HEK293 (cell line): ENCODE measurements around the gene GMPPB.

ENCODE experiments used
- CTCF ChIA-PET: fragments of 350-600 bp; formaldehyde crosslinking; extraction: SDS; loops from one replicate; lab custom pipeline; 2021; ENCODE audit warnings: antibody characterized with exemption; lab: Yijun Ruan, JAX
- POLR2A ChIA-PET: fragments of 300-600 bp; formaldehyde crosslinking; extraction: SDS; loops from one replicate; lab custom pipeline; 2020; ENCODE audit warnings: antibody characterized with exemption, inconsistent platforms; lab: Yijun Ruan, JAX
- H3K27ac ChIP-seq: fragments of 200-500 bp; sonication (Bioruptor generic); 2 replicates; pipeline ENCODE4 v1.5.1; 2014; ENCODE audit warnings: low read depth, low read length, control low read depth, inconsistent platforms; ENCODE audit errors: extremely low read depth
- H3K36me3 ChIP-seq, 2 experiments: fragments of 200-500 bp in 1 of 2; sonication (Bioruptor generic) in 1 of 2; 1 replicate in 1 of 2; 2 replicates in 1 of 2; pipeline ENCODE4 v1.5.1; 2014 to 2017; ENCODE audit warnings: inconsistent platforms in 2 of 2, low read length in 2 of 2; ENCODE audit not compliant: control insufficient read depth in 2 of 2, insufficient read depth in 1 of 2
- H3K4me1 ChIP-seq: fragments of 200-500 bp; sonication (Bioruptor generic); 2 replicates; pipeline ENCODE4 v1.5.1; 2014; ENCODE audit warnings: mild to moderate bottlenecking, low read length, inconsistent platforms; ENCODE audit not compliant: control insufficient read depth, insufficient read depth
- H3K4me3 ChIP-seq: 2 replicates; pipeline ENCODE4 v1.5.1; 2011; ENCODE audit warnings: low read depth, mild to moderate bottlenecking, control low read depth, low read length, moderate library complexity
- H3K9me3 ChIP-seq: fragments of 200-500 bp; sonication (Bioruptor generic); 2 replicates; pipeline ENCODE4 v1.5.1; 2014; ENCODE audit warnings: low read depth, low read length, inconsistent platforms; ENCODE audit not compliant: control insufficient read depth, insufficient read depth
- FEZF1 ChIP-seq: fragments of 450-650 bp; formaldehyde crosslinking; IDR thresholded peaks from 2 replicates; pipeline ENCODE4 v1.5.1; 2016; ENCODE audit warnings: missing biosample characterization, missing genetic modification characterization
- GLI2 ChIP-seq: fragments of 450-650 bp; formaldehyde crosslinking; IDR thresholded peaks from 2 replicates; pipeline ENCODE4; 2017; ENCODE audit warnings: missing biosample characterization, missing genetic modification characterization, low read depth, borderline replicate concordance
- HOXA7 ChIP-seq: sonication (generic); formaldehyde crosslinking; IDR thresholded peaks from 2 replicates; pipeline ENCODE4 v1.8.1; 2022; ENCODE audit warnings: missing genetic modification reagents, borderline replicate concordance
- HOXC10 ChIP-seq: sonication (generic); formaldehyde crosslinking; IDR thresholded peaks from 2 replicates; pipeline ENCODE4 v1.8.1; 2023; ENCODE audit warnings: mild to moderate bottlenecking, missing genetic modification reagents
- HOXD13 ChIP-seq: sonication (generic); formaldehyde crosslinking; IDR thresholded peaks from 2 replicates; pipeline ENCODE4 v1.8.0; 2022; ENCODE audit warnings: missing genetic modification reagents, borderline replicate concordance
- KLF1 ChIP-seq: fragments of 450-650 bp; formaldehyde crosslinking; IDR thresholded peaks from 2 replicates; pipeline ENCODE4 v1.5.1; 2016; ENCODE audit warnings: missing biosample characterization, missing genetic modification characterization
- KLF16 ChIP-seq: fragments of 450-650 bp; formaldehyde crosslinking; IDR thresholded peaks from 2 replicates; pipeline ENCODE4 v1.5.1; 2017; ENCODE audit warnings: missing biosample characterization, missing genetic modification characterization
- MZF1 ChIP-seq: fragments of 450-650 bp; formaldehyde crosslinking; IDR thresholded peaks from 2 replicates; pipeline ENCODE4 v1.5.1; 2017; ENCODE audit warnings: missing biosample characterization, missing genetic modification characterization, borderline replicate concordance
- SETDB1 ChIP-seq: IDR thresholded peaks from one replicate; pipeline ENCODE4 v1.6.1; 2017; ENCODE audit warnings: mild to moderate bottlenecking, low read length, moderate library complexity, mixed read lengths; ENCODE audit not compliant: insufficient read length
- SP2 ChIP-seq: fragments of 450-650 bp; formaldehyde crosslinking; IDR thresholded peaks from 2 replicates; pipeline ENCODE4 v1.5.1; 2016; ENCODE audit warnings: missing biosample characterization, missing genetic modification characterization
- WT1 ChIP-seq: fragments of 450-650 bp; formaldehyde crosslinking; IDR thresholded peaks from 2 replicates; pipeline ENCODE4 v1.5.1; 2016; ENCODE audit warnings: missing biosample characterization, missing genetic modification characterization
- YY2 ChIP-seq: fragments of 450-650 bp; formaldehyde crosslinking; IDR thresholded peaks from 2 replicates; pipeline ENCODE4 v1.5.1; 2016; ENCODE audit warnings: missing biosample characterization, missing genetic modification characterization
- ZBTB49 ChIP-seq: fragments of 450-650 bp; formaldehyde crosslinking; IDR thresholded peaks from 2 replicates; pipeline ENCODE4 v1.5.1; 2016; ENCODE audit warnings: missing biosample characterization, missing genetic modification characterization, low read depth
- ZFP41 ChIP-seq: fragments of 450-650 bp; formaldehyde crosslinking; IDR thresholded peaks from 2 replicates; pipeline ENCODE4 v1.5.1; 2016; ENCODE audit warnings: missing biosample characterization, missing genetic modification characterization, borderline replicate concordance
- ZFP69B ChIP-seq: fragments of 450-650 bp; formaldehyde crosslinking; IDR thresholded peaks from 2 replicates; pipeline ENCODE4 v1.5.1; 2016; ENCODE audit warnings: missing biosample characterization, missing genetic modification characterization
- ZIC2 ChIP-seq: fragments of 450-650 bp; formaldehyde crosslinking; IDR thresholded peaks from 2 replicates; pipeline ENCODE4 v1.5.1; 2016; ENCODE audit warnings: missing biosample characterization, missing genetic modification characterization
- ZNF132 ChIP-seq: fragments of 450-650 bp; formaldehyde crosslinking; IDR thresholded peaks from 2 replicates; pipeline ENCODE4 v1.5.1; 2017; ENCODE audit warnings: missing biosample characterization, missing genetic modification characterization, borderline replicate concordance
- ZNF138 ChIP-seq: fragments of 450-650 bp; formaldehyde crosslinking; IDR thresholded peaks from 2 replicates; pipeline ENCODE4 v1.5.1; 2016; ENCODE audit warnings: missing biosample characterization, missing genetic modification characterization, borderline replicate concordance
- ZNF148 ChIP-seq: fragments of 450-650 bp; formaldehyde crosslinking; IDR thresholded peaks from 2 replicates; pipeline ENCODE4 v1.5.0; 2017; ENCODE audit warnings: missing biosample characterization, missing genetic modification characterization, borderline replicate concordance
- ZNF239 ChIP-seq: fragments of 450-650 bp; formaldehyde crosslinking; IDR thresholded peaks from 2 replicates; pipeline ENCODE4 v1.5.1; 2016; ENCODE audit warnings: missing biosample characterization, missing genetic modification characterization
- ZNF426 ChIP-seq: fragments of 450-650 bp; formaldehyde crosslinking; IDR thresholded peaks from 2 replicates; pipeline ENCODE4 v1.5.1; 2017; ENCODE audit warnings: missing biosample characterization, missing genetic modification characterization, mild to moderate bottlenecking, inconsistent platforms, moderate library complexity
- ZNF473 ChIP-seq: fragments of 450-650 bp; formaldehyde crosslinking; IDR thresholded peaks from 2 replicates; pipeline ENCODE4 v1.5.1; 2017; ENCODE audit warnings: missing biosample characterization, missing genetic modification characterization
- ZNF529 ChIP-seq: fragments of 450-650 bp; formaldehyde crosslinking; IDR thresholded peaks from 2 replicates; pipeline ENCODE4 v1.5.1; 2017; ENCODE audit warnings: missing genetic modification characterization, missing biosample characterization; ENCODE audit not compliant: insufficient replicate concordance
- ZNF645 ChIP-seq: fragments of 450-650 bp; formaldehyde crosslinking; IDR thresholded peaks from 2 replicates; pipeline ENCODE4; 2016; ENCODE audit warnings: missing biosample characterization, missing genetic modification characterization
- ZNF747 ChIP-seq: fragments of 450-650 bp; formaldehyde crosslinking; IDR thresholded peaks from 2 replicates; pipeline ENCODE4 v1.5.1; 2016; ENCODE audit warnings: missing biosample characterization, missing genetic modification characterization
- ZNF791 ChIP-seq: fragments of 450-650 bp; formaldehyde crosslinking; IDR thresholded peaks from 2 replicates; pipeline ENCODE4 v1.5.1; 2016; ENCODE audit warnings: missing biosample characterization, missing genetic modification characterization
- TF ChIP-seq, protein P1 (sequence below): fragments of 450-650 bp; formaldehyde crosslinking; IDR thresholded peaks from 2 replicates; pipeline ENCODE4 v1.5.1; 2016; ENCODE audit warnings: missing biosample characterization, missing genetic modification characterization

GMPPB gene

GRCh38 chr3:49757197-49757596, 33.4 kb upstream of the GMPPB start:
- Histone ChIP-seq H3K36me3 (no peaks in the 10 kb centered on the region; a peak in 1 of 3 replicates), H3K4me1 (no peaks in the 10 kb centered on the region), H3K4me3 (no peak overlapping the region), H3K9me3 (no peaks in the 10 kb centered on the region), H3K27ac (no peak overlapping the region)
- ChIA-PET POLR2A (no interaction called here), CTCF (interaction anchor here (0.6 to 0.7 kb wide), 2 partner anchors 8 to 44 kb away, joined by 3 read pairs; no protein-coding TSS in a partner anchor)
- TF ChIP-seq KLF16 (tag by site-specific recombination), result no peak
- no peak for TF ChIP-seq KLF1 (tag by site-specific recombination)
- TF ChIP-seq YY2 (tag by site-specific recombination), result no peak
- TF ChIP-seq SETDB1, result no peak
- no peak for TF ChIP-seq ZNF138 (tag by site-specific recombination)
- TF ChIP-seq ZNF132, result no peak
- no peak for TF ChIP-seq ZNF529 (tag by site-specific recombination)
- TF ChIP-seq ZBTB49 (tag by site-specific recombination), result no peak
- TF ChIP-seq ZNF473 (tag by site-specific recombination), result no peak
- no peak for TF ChIP-seq ZNF239 (tag by site-specific recombination)
- no peak for TF ChIP-seq GLI2
- no peak for TF ChIP-seq WT1 (tag by site-specific recombination)
- TF ChIP-seq ZNF747 (tag by site-specific recombination), result no peak
- TF ChIP-seq HOXA7 (CRISPR knock-in tag), result no peak

GRCh38 chr3:49756036-49756435, 32.3 kb upstream of the GMPPB start:
- H3K36me3 ChIP-seq, result no peaks in the 10 kb centered on the region; a peak in 1 of 3 replicates
- no peaks in the 10 kb centered on the region for H3K4me1 ChIP-seq
- ChIA-PET POLR2A (no interaction called here), CTCF (no interaction called here)
- no peak overlapping the region for H3K27ac ChIP-seq
- H3K4me3 ChIP-seq, result no peak overlapping the region
- no peaks in the 10 kb centered on the region for H3K9me3 ChIP-seq
- TF ChIP-seq HOXC10 (no peak), FEZF1 (no peak), ZNF645 (no peak), ZFP69B (tag by site-specific recombination) (no peak), HOXD13 (no peak), ZFP41 (no peak), SP2 (tag by site-specific recombination) (no peak), ZIC2 (tag by site-specific recombination) (no peak), ZNF791 (no peak), ZNF148 (tag by site-specific recombination) (no peak), MZF1 (tag by site-specific recombination) (no peak), ZNF426 (tag by site-specific recombination) (no peak)
- TF ChIP-seq, protein P1, sequence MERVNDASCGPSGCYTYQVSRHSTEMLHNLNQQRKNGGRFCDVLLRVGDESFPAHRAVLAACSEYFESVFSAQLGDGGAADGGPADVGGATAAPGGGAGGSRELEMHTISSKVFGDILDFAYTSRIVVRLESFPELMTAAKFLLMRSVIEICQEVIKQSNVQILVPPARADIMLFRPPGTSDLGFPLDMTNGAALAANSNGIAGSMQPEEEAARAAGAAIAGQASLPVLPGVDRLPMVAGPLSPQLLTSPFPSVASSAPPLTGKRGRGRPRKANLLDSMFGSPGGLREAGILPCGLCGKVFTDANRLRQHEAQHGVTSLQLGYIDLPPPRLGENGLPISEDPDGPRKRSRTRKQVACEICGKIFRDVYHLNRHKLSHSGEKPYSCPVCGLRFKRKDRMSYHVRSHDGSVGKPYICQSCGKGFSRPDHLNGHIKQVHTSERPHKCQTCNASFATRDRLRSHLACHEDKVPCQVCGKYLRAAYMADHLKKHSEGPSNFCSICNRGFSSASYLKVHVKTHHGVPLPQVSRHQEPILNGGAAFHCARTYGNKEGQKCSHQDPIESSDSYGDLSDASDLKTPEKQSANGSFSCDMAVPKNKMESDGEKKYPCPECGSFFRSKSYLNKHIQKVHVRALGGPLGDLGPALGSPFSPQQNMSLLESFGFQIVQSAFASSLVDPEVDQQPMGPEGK (tag by site-specific recombination), result no peak
